Trophoblast cell (in vitro differentiated cells and primary cell): Measurements from ENCODE around the gene C1QTNF3. TPM values are rescaled to one million over a fixed set of nuclear protein-coding genes. Genes with fewer than 3 reads are reported as not detected.
"Not testable (repeated sequence)": the region's sequence is repeated elsewhere in the genome, so short reads cannot be mapped to it uniquely, and the experiment has no call there.

Experiments
- DNase-seq, 2 donors: peaks; one replicate each; pipeline ENCODE4 v3.0.0-alpha.2; 2016
- H2AFZ ChIP-seq: 2 replicates; pipeline ENCODE4 v1.6.1; 2013; ENCODE audit warnings: low read length, moderate library complexity, mild to moderate bottlenecking; ENCODE audit not compliant: insufficient read depth, poor library complexity
- H2AK5ac ChIP-seq: 2 replicates; pipeline ENCODE4 v1.6.1; 2013; ENCODE audit warnings: mild to moderate bottlenecking, low read length
- H2BK120ac ChIP-seq: 2 replicates; pipeline ENCODE4 v1.6.1; 2013; ENCODE audit warnings: low read length, mild to moderate bottlenecking, moderate library complexity; ENCODE audit not compliant: insufficient read depth, poor library complexity
- H2BK12ac ChIP-seq: 2 replicates; pipeline ENCODE4 v1.6.1; 2013; ENCODE audit warnings: mild to moderate bottlenecking, low read length, moderate library complexity
- H2BK5ac ChIP-seq: 2 replicates; pipeline ENCODE4 v1.6.1; 2013; ENCODE audit warnings: low read length, low read depth, moderate library complexity, mild to moderate bottlenecking; ENCODE audit not compliant: poor library complexity
- H3K14ac ChIP-seq: 2 replicates; pipeline ENCODE4 v1.6.1; 2013; ENCODE audit warnings: mild to moderate bottlenecking, low read length
- H3K18ac ChIP-seq: 2 replicates; pipeline ENCODE4 v1.6.1; 2013; ENCODE audit warnings: mild to moderate bottlenecking, low read length
- H3K23ac ChIP-seq: 2 replicates; pipeline ENCODE4 v1.6.1; 2013; ENCODE audit warnings: low read length
- H3K27ac ChIP-seq: 2 replicates; pipeline ENCODE4 v1.5.1; 2013; ENCODE audit warnings: low read depth, mild to moderate bottlenecking, inconsistent platforms, low read length, moderate library complexity
- H3K27me3 ChIP-seq: 2 replicates; pipeline ENCODE4 v1.6.1; 2013; ENCODE audit warnings: inconsistent platforms, mild to moderate bottlenecking, low read length, moderate library complexity; ENCODE audit not compliant: insufficient read depth
- H3K36me3 ChIP-seq, 2 experiments: 1 replicate in 1 of 2; 2 replicates in 1 of 2; pipeline ENCODE4 v1.6.1; 2013; ENCODE audit warnings: low read length in 2 of 2, mild to moderate bottlenecking in 2 of 2, moderate library complexity in 1 of 2; ENCODE audit not compliant: insufficient read depth in 2 of 2, control insufficient read depth in 1 of 2
- H3K4ac ChIP-seq: 2 replicates; pipeline ENCODE4 v1.6.1; 2013; ENCODE audit warnings: low read depth, mild to moderate bottlenecking, low read length, moderate library complexity
- H3K4me1 ChIP-seq, 2 experiments: 1 replicate in 1 of 2; 2 replicates in 1 of 2; pipeline ENCODE4 v1.6.1; 2013; ENCODE audit warnings: low read length in 2 of 2, mild to moderate bottlenecking in 2 of 2, moderate library complexity in 1 of 2; ENCODE audit not compliant: insufficient read depth in 2 of 2, control insufficient read depth in 1 of 2
- H3K4me2 ChIP-seq: 2 replicates; pipeline ENCODE4 v1.6.1; 2013; ENCODE audit warnings: inconsistent platforms, mild to moderate bottlenecking, low read length, moderate library complexity
- H3K4me3 ChIP-seq: 2 replicates; pipeline ENCODE4 v1.5.1; 2013; ENCODE audit warnings: mild to moderate bottlenecking, low read depth, low read length, inconsistent platforms
- H3K79me1 ChIP-seq: one replicate; pipeline ENCODE4 v1.6.1; 2013; ENCODE audit warnings: low read length
- H3K79me2 ChIP-seq: 2 replicates; pipeline ENCODE4 v1.6.1; 2013; ENCODE audit warnings: low read length, mild to moderate bottlenecking; ENCODE audit not compliant: control insufficient read depth, insufficient read depth, poor library complexity
- H3K9ac ChIP-seq: 2 replicates; pipeline ENCODE4 v1.6.1; 2013; ENCODE audit warnings: mild to moderate bottlenecking, low read length
- H3K9me3 ChIP-seq: 2 replicates; pipeline ENCODE4 v1.6.1; 2013; ENCODE audit warnings: low read depth, mild to moderate bottlenecking, control low read depth, inconsistent platforms, low read length; ENCODE audit not compliant: insufficient read depth
- H4K12ac ChIP-seq: 2 replicates; pipeline ENCODE4 v1.6.1; 2013; ENCODE audit warnings: low read depth, mild to moderate bottlenecking, low read length, moderate library complexity
- H4K8ac ChIP-seq: 2 replicates; pipeline ENCODE4 v1.6.1; 2013; ENCODE audit warnings: low read depth, mild to moderate bottlenecking, low read length, moderate library complexity
- H4K91ac ChIP-seq: one replicate; pipeline ENCODE4 v1.6.1; 2013; ENCODE audit warnings: low read depth, mild to moderate bottlenecking, low read length, moderate library complexity
- WGBS: extraction: QIAGEN DNeasy Blood & Tissue Kit; methylation state at CpG from one replicate; pipeline ENCODE4 v1.1.7; 2013; ENCODE audit warnings: missing lambda C conversion rate; ENCODE audit not compliant: insufficient read length, insufficient coverage; ENCODE audit errors: extremely low coverage; 5-methylcytosine and 5-hydroxymethylcytosine counted together
- polyA plus RNA-seq: library from polyadenylated mRNA; stranded (reverse); fragments of 200-250 nt; gene quantifications from 2 replicates; pipeline ENCODE4 v1.2.3, GENCODE V29; 2013

The C1QTNF3 gene
- 0.51 and 0.75 TPM in 2 replicates for polyA plus RNA-seq

GRCh38 chr5:34043099-34043876, at the start of gene C1QTNF3:
TSS of gene C1QTNF3 (minus strand) at chr5:34043213. CDS start at chr5:34043125, 88 bp downstream.
- Histone ChIP-seq H3K27ac (no peak within 1 kb of the TSS), H3K9ac (no peak within 1 kb of the TSS), H3K79me2 (no peaks in the 10 kb centered on the region), H3K9me3 (peaks cover 2% of the 10 kb centered on the region), H3K79me1 (no peaks in the 10 kb centered on the region), H3K4ac (no peak within 1 kb of the TSS), H3K18ac (no peak within 1 kb of the TSS), H3K23ac (no peak within 1 kb of the TSS), H4K8ac (no peak within 1 kb of the TSS), H3K36me3 (no peaks in the 10 kb centered on the region), H2BK120ac (no peak within 1 kb of the TSS), H2BK5ac (no peak within 1 kb of the TSS), H3K14ac (no peak within 1 kb of the TSS), H2AFZ (no peak within 1 kb of the TSS), H4K12ac (no peak within 1 kb of the TSS), H2AK5ac (no peak within 1 kb of the TSS), H2BK12ac (no peak within 1 kb of the TSS), H3K4me3 (no peak within 1 kb of the TSS), H3K27me3 (no peaks in the 10 kb centered on the region), H4K91ac (no peak within 1 kb of the TSS), H3K4me2 (no peak within 1 kb of the TSS), H3K4me1 (peaks cover 0 to 3% of the 10 kb centered on the region in 2 experiments)
- no peak for DNase-seq
- no CpG with 5 or more reads among the region's 10 CpGs for WGBS

GRCh38 chr5:34091039-34091438, 48.0 kb upstream of the C1QTNF3 start:
- not testable (repeated sequence) for H4K8ac ChIP-seq, H2AK5ac ChIP-seq, H3K4me2 ChIP-seq, H3K23ac ChIP-seq, H3K27me3 ChIP-seq, H3K4me1 ChIP-seq, H3K9me3 ChIP-seq, DNase-seq, H2BK120ac ChIP-seq, H4K12ac ChIP-seq, H3K79me1 ChIP-seq, H3K18ac ChIP-seq, H3K36me3 ChIP-seq, H3K79me2 ChIP-seq, H3K9ac ChIP-seq, H3K27ac ChIP-seq, H3K4me3 ChIP-seq, H2BK5ac ChIP-seq, H3K14ac ChIP-seq, H4K91ac ChIP-seq, H2AFZ ChIP-seq, H3K4ac ChIP-seq, H2BK12ac ChIP-seq
- WGBS = no CpG with 5 or more reads among the region's 7 CpGs

GRCh38 chr5:34089802-34090201, 46.8 kb upstream of the C1QTNF3 start:
- not testable (repeated sequence) for H3K36me3 ChIP-seq, H3K79me2 ChIP-seq, H3K9ac ChIP-seq, H3K27ac ChIP-seq, H2BK5ac ChIP-seq, H3K14ac ChIP-seq, H3K4me2 ChIP-seq, H2BK120ac ChIP-seq, H2AFZ ChIP-seq, H2BK12ac ChIP-seq, H4K12ac ChIP-seq, H3K4me1 ChIP-seq, H4K91ac ChIP-seq, H3K4me3 ChIP-seq, H3K23ac ChIP-seq, H2AK5ac ChIP-seq, H3K18ac ChIP-seq, H3K79me1 ChIP-seq, H3K9me3 ChIP-seq, H3K4ac ChIP-seq, H3K27me3 ChIP-seq, H4K8ac ChIP-seq, DNase-seq
- no CpG with 5 or more reads among the region's 3 CpGs for WGBS

- not testable (repeated sequence) for H2BK120ac ChIP-seq, H3K4me1 ChIP-seq, H3K4me3 ChIP-seq, H4K12ac ChIP-seq, H3K79me2 ChIP-seq, H2AK5ac ChIP-seq, H3K27me3 ChIP-seq, H4K8ac ChIP-seq, H2AFZ ChIP-seq, H3K18ac ChIP-seq, H4K91ac ChIP-seq, H3K4ac ChIP-seq, DNase-seq, H3K4me2 ChIP-seq, H3K79me1 ChIP-seq, H3K23ac ChIP-seq, H3K27ac ChIP-seq, H2BK5ac ChIP-seq, H3K36me3 ChIP-seq, H3K9ac ChIP-seq, H3K9me3 ChIP-seq, H2BK12ac ChIP-seq, H3K14ac ChIP-seq
- WGBS = no CpG with 5 or more reads among the region's 3 CpGs
These were observed 44.7 kb upstream of the C1QTNF3 start for GRCh38 chr5:34087728-34088127.
